Endodermal cell (in vitro differentiated cells): ENCODE data around the gene DYDC1. TPM values are rescaled to one million over a fixed set of nuclear protein-coding genes. Genes with fewer than 3 reads are reported as not detected.
"Not testable (repeated sequence)": the region's sequence is repeated elsewhere in the genome, so short reads cannot be mapped to it uniquely, and the experiment has no call there.

ENCODE experiments used
- DNase-seq: peaks from one replicate; pipeline ENCODE4 v3.0.0-alpha.2; 2017
- H3K27ac ChIP-seq: 2 replicates; pipeline ENCODE4 v1.5.1; 2013; ENCODE audit warnings: mild to moderate bottlenecking, low read depth, low read length, moderate library complexity
- H3K27me3 ChIP-seq: 2 replicates; pipeline ENCODE4 v1.6.1; 2013; ENCODE audit warnings: mild to moderate bottlenecking, low read length, moderate library complexity; ENCODE audit not compliant: insufficient read depth, control insufficient read depth, poor library complexity, severe bottlenecking
- H3K36me3 ChIP-seq: 2 replicates; pipeline ENCODE4 v1.7.0; 2013; ENCODE audit warnings: mild to moderate bottlenecking, low read length, moderate library complexity; ENCODE audit not compliant: control insufficient read depth, insufficient read depth
- H3K4me1 ChIP-seq: one replicate; pipeline ENCODE4 v1.7.0; 2013; ENCODE audit warnings: low read length; ENCODE audit not compliant: control insufficient read depth, insufficient read depth
- H3K4me3 ChIP-seq: 2 replicates; pipeline ENCODE4 v1.5.1; 2013; ENCODE audit warnings: mild to moderate bottlenecking, low read length, moderate library complexity
- H3K9ac ChIP-seq: 2 replicates; pipeline ENCODE4 v1.6.1; 2013; ENCODE audit warnings: mild to moderate bottlenecking, low read length, moderate library complexity; ENCODE audit not compliant: poor library complexity, severe bottlenecking; ENCODE audit errors: extremely low read depth
- H3K9me3 ChIP-seq: 2 replicates; pipeline ENCODE4 v1.6.1; 2013; ENCODE audit warnings: mild to moderate bottlenecking, low read length, moderate library complexity; ENCODE audit not compliant: control insufficient read depth
- H3K27ac Mint-ChIP-seq: 2 replicates; pipeline ENCODE4 v1.8.0; 2020; ENCODE audit warnings: mixed read lengths
- H3K27me3 Mint-ChIP-seq: 2 replicates; pipeline ENCODE4 v1.8.0; 2021; ENCODE audit warnings: mild to moderate bottlenecking, mixed read lengths; ENCODE audit not compliant: insufficient read depth
- H3K36me3 Mint-ChIP-seq: 2 replicates; pipeline ENCODE4 v1.8.0; 2020; ENCODE audit warnings: low read depth, mixed read lengths
- H3K4me1 Mint-ChIP-seq: 2 replicates; pipeline ENCODE4 v1.8.0; 2020; ENCODE audit warnings: mixed read lengths
- H3K4me3 Mint-ChIP-seq: 2 replicates; pipeline ENCODE4 v1.8.0; 2020; ENCODE audit warnings: mild to moderate bottlenecking, moderate library complexity, mixed read lengths
- H3K9me3 Mint-ChIP-seq: 2 replicates; pipeline ENCODE4 v1.8.0; 2020; ENCODE audit warnings: mild to moderate bottlenecking, mixed read lengths
- CTCF ChIP-seq: fragments of 200-600 bp; sonication (generic); conservative IDR thresholded peaks from 2 replicates; pipeline ENCODE4 v1.5.0; 2021; ENCODE audit warnings: antibody characterized with exemption, mild to moderate bottlenecking
- WGBS, 2 experiments: methylation state at CpG; one replicate each; pipeline versions ENCODE4 v1.1.5 to v1.1.7; 2013; ENCODE audit warnings: missing lambda C conversion rate in 2 of 2, mixed read lengths in 1 of 2; ENCODE audit not compliant: insufficient coverage in 1 of 2, insufficient read length in 1 of 2; 5-methylcytosine and 5-hydroxymethylcytosine counted together
- total RNA-seq, 2 donors: library from RNA; stranded (reverse); fragmentation: NEBNext Ultra II Directional in 1 of 2; extraction: Animal tissue kit (Norgen Biotek cat#: 25700) in 1 of 2; gene quantifications; 2 replicates in 1 of 2; 3 replicates in 1 of 2; pipeline ENCODE4 v1.2.1, GENCODE V29; 2021

Gene DYDC1
- total RNA-seq, 2 donors from 2014 or later, result 0.55 to 1.3 TPM

GRCh38 chr10:80318742-80319141, 37.8 kb downstream of the DYDC1 start:
- Histone ChIP-seq H3K4me3 (no peak overlapping the region), H3K36me3 (no peaks in the 10 kb centered on the region), H3K9me3 (no peaks in the 10 kb centered on the region), H3K9ac (no peak overlapping the region), H3K27me3 (no peaks in the 10 kb centered on the region), H3K4me1 (no peaks in the 10 kb centered on the region), H3K27ac (no peak overlapping the region)
- Mint-ChIP-seq H3K4me3 (no peak overlapping the region), H3K9me3 (no peaks in the 10 kb centered on the region), H3K4me1 (no peaks in the 10 kb centered on the region), H3K27ac (no peak overlapping the region), H3K27me3 (peaks cover 2% of the 10 kb centered on the region), H3K36me3 (no peaks in the 10 kb centered on the region)
- TF ChIP-seq CTCF, result no peak
- no peak for DNase-seq

- peaks cover 2% of the 10 kb centered on the region for H3K27me3 Mint-ChIP-seq
- H3K36me3 ChIP-seq, result no peaks in the 10 kb centered on the region
- H3K9me3 Mint-ChIP-seq, result no peaks in the 10 kb centered on the region
- no peaks in the 10 kb centered on the region for H3K36me3 Mint-ChIP-seq
- H3K4me3 ChIP-seq, result no peak overlapping the region
- no peaks in the 10 kb centered on the region for H3K4me1 ChIP-seq
- no peaks in the 10 kb centered on the region for H3K27me3 ChIP-seq
- H3K27ac Mint-ChIP-seq, result no peak overlapping the region
- no peak for DNase-seq
- no peak overlapping the region for H3K9ac ChIP-seq
- 97 to 100% methylated on average over 8 to 21 of the region's 21 CpGs for WGBS, 2 experiments
- H3K4me1 Mint-ChIP-seq, result no peaks in the 10 kb centered on the region
- no peak overlapping the region for H3K4me3 Mint-ChIP-seq
- no peaks in the 10 kb centered on the region for H3K9me3 ChIP-seq
- H3K27ac ChIP-seq, result no peak overlapping the region
- TF ChIP-seq CTCF, result no peak
Measured at GRCh38 chr10:80315391-80315790, 41.2 kb downstream of the DYDC1 start.

- H3K36me3 ChIP-seq, result no peaks in the 10 kb centered on the region
- no peak overlapping the region for H3K27ac Mint-ChIP-seq
- H3K27me3 Mint-ChIP-seq, result peaks cover 2% of the 10 kb centered on the region
- no peaks in the 10 kb centered on the region for H3K36me3 Mint-ChIP-seq
- no peak overlapping the region for H3K9ac ChIP-seq
- no peak overlapping the region for H3K4me3 Mint-ChIP-seq
- no peaks in the 10 kb centered on the region for H3K4me1 Mint-ChIP-seq
- no peaks in the 10 kb centered on the region for H3K27me3 ChIP-seq
- H3K27ac ChIP-seq, result no peak overlapping the region
- H3K9me3 ChIP-seq, result no peaks in the 10 kb centered on the region
- no peaks in the 10 kb centered on the region for H3K4me1 ChIP-seq
- TF ChIP-seq CTCF, result no peak
- 84% methylated on average over 5 of the region's 5 CpGs; no CpG with 5 or more reads in 1 of the 2 experiments for WGBS, 2 experiments
- peaks cover 8% of the 10 kb centered on the region for H3K9me3 Mint-ChIP-seq
- DNase-seq, result no peak
- H3K4me3 ChIP-seq, result no peak overlapping the region
Measured at GRCh38 chr10:80313523-80313922, 43.0 kb downstream of the DYDC1 start.

- 76 to 87% methylated on average over 2 to 3 of the region's 3 CpGs for WGBS, 2 experiments
- not testable (repeated sequence) for H3K4me3 ChIP-seq
Measured at GRCh38 chr10:80305989-80306388, 50.6 kb downstream of the DYDC1 start.

More at GRCh38 chr10:80305989-80306388, 50.6 kb downstream of the DYDC1 start:
- H3K27ac ChIP-seq, H3K27me3 ChIP-seq, H3K36me3 ChIP-seq, H3K4me1 Mint-ChIP-seq, H3K4me1 ChIP-seq, H3K9me3 ChIP-seq, H3K36me3 Mint-ChIP-seq, H3K9ac ChIP-seq, DNase-seq, H3K27ac Mint-ChIP-seq, H3K4me3 Mint-ChIP-seq: not testable (repeated sequence)
- peaks cover 11% of the 10 kb centered on the region for H3K27me3 Mint-ChIP-seq
- peaks cover 50% of the 10 kb centered on the region for H3K9me3 Mint-ChIP-seq
